Rectal smooth muscle tissue (tissue), 1 donor: ENCODE measurements around the gene CASS4.
A peak's percentile ranks its signal among the peaks of the same experiment; 100 is the strongest.

Experiments
- H3K27ac ChIP-seq: one replicate; pipeline ENCODE4 v1.7.0; 2013; ENCODE audit warnings: low read depth, low read length, inconsistent platforms
- H3K27me3 ChIP-seq: one replicate; pipeline ENCODE4 v1.7.0; 2013; ENCODE audit warnings: low read length; ENCODE audit not compliant: control insufficient read depth, insufficient read depth
- H3K36me3 ChIP-seq: one replicate; pipeline ENCODE4 v1.7.0; 2013; ENCODE audit warnings: low read length; ENCODE audit not compliant: control insufficient read depth, insufficient read depth
- H3K4me1 ChIP-seq: one replicate; pipeline ENCODE4 v1.7.0; 2013; ENCODE audit warnings: low read length; ENCODE audit not compliant: control insufficient read depth, insufficient read depth
- H3K4me3 ChIP-seq: one replicate; pipeline ENCODE4 v1.7.0; 2013; ENCODE audit warnings: low read length
- H3K9ac ChIP-seq: one replicate; pipeline ENCODE4 v1.7.0; 2013; ENCODE audit warnings: low read length

Gene CASS4

GRCh38 chr20:56442389-56443365 lies 30.6 kb downstream of the CASS4 start:
- H3K4me3 ChIP-seq, result no peak overlapping the region
- no peak overlapping the region for H3K9ac ChIP-seq
- no peaks in the 10 kb centered on the region for H3K36me3 ChIP-seq
- no peaks in the 10 kb centered on the region for H3K4me1 ChIP-seq
- no peak overlapping the region for H3K27ac ChIP-seq
- no peaks in the 10 kb centered on the region for H3K27me3 ChIP-seq

- H3K27ac ChIP-seq, result peak overlapping the region; percentile 45
- H3K9ac ChIP-seq, result no peak overlapping the region
Measured at GRCh38 chr20:56443654-56444540, 31.8 kb downstream of the CASS4 start.

GRCh38 chr20:56445130-56445529 lies 33.1 kb downstream of the CASS4 start:
- H3K4me1 ChIP-seq, result no peaks in the 10 kb centered on the region
- H3K27me3 ChIP-seq, result no peaks in the 10 kb centered on the region
- H3K9ac ChIP-seq, result no peak overlapping the region
- no peak overlapping the region for H3K27ac ChIP-seq
- no peak overlapping the region for H3K4me3 ChIP-seq
- H3K36me3 ChIP-seq, result no peaks in the 10 kb centered on the region

More at GRCh38 chr20:56443654-56444540, 31.8 kb downstream of the CASS4 start:
- no peaks in the 10 kb centered on the region for H3K4me1 ChIP-seq
- no peak overlapping the region for H3K4me3 ChIP-seq
- no peaks in the 10 kb centered on the region for H3K27me3 ChIP-seq
- H3K36me3 ChIP-seq, result no peaks in the 10 kb centered on the region

DNA sequence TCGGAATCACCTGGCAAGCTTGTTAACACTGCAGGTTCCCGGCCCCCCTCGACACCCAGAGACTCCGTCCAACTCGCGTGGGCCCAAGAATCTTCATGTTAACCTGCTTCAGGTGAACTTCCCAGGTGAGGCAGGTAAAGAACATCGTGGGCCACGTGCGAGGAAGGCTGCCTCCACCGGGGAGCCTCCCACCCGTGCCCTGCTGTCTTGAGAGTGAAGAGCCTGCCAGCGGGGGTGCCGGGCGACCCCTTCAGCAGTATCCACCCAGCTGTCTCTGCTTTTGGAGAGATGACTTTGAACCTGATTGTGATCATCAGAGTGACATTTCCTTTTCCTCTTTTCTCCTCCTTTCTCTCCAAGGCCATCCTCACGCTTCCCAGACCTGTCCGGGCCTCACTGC lies 33.5 kb downstream of the CASS4 start:
- Histone ChIP-seq H3K4me1 (no peaks in the 10 kb centered on the region), H3K4me3 (no peak overlapping the region), H3K9ac (no peak overlapping the region)

GRCh38 chr20:56447227-56447626 lies 35.2 kb downstream of the CASS4 start:
- Histone ChIP-seq H3K27me3 (no peaks in the 10 kb centered on the region), H3K4me3 (no peak overlapping the region), H3K4me1 (no peaks in the 10 kb centered on the region), H3K36me3 (no peaks in the 10 kb centered on the region), H3K9ac (no peak overlapping the region), H3K27ac (no peak overlapping the region)

More for the DNA sequence above, 33.5 kb downstream of the CASS4 start:
- no peak overlapping the region for H3K27ac ChIP-seq
- H3K27me3 ChIP-seq, result no peaks in the 10 kb centered on the region
- no peaks in the 10 kb centered on the region for H3K36me3 ChIP-seq

- no peak overlapping the region for H3K4me3 ChIP-seq
- no peak overlapping the region for H3K27ac ChIP-seq
Measured at GRCh38 chr20:56449459-56449858, 37.4 kb downstream of the CASS4 start.

GRCh38 chr20:56451056-56451765 lies 39.2 kb downstream of the CASS4 start:
- H3K27ac ChIP-seq, result no peak overlapping the region
- H3K9ac ChIP-seq, result no peak overlapping the region
- H3K27me3 ChIP-seq, result no peaks in the 10 kb centered on the region
- H3K4me1 ChIP-seq, result no peaks in the 10 kb centered on the region
- H3K4me3 ChIP-seq, result no peak overlapping the region
- no peaks in the 10 kb centered on the region for H3K36me3 ChIP-seq

More at GRCh38 chr20:56449459-56449858, 37.4 kb downstream of the CASS4 start:
- Histone ChIP-seq H3K27me3 (no peaks in the 10 kb centered on the region), H3K36me3 (no peaks in the 10 kb centered on the region), H3K4me1 (no peaks in the 10 kb centered on the region), H3K9ac (no peak overlapping the region)

GRCh38 chr20:56453352-56453751 lies 41.3 kb downstream of the CASS4 start:
- Histone ChIP-seq H3K4me3 (no peak overlapping the region), H3K27ac (no peak overlapping the region), H3K9ac (no peak overlapping the region), H3K4me1 (no peaks in the 10 kb centered on the region), H3K36me3 (no peaks in the 10 kb centered on the region), H3K27me3 (no peaks in the 10 kb centered on the region)

GRCh38 chr20:56454754-56455153 lies 42.7 kb downstream of the CASS4 start:
- Histone ChIP-seq H3K27me3 (no peaks in the 10 kb centered on the region), H3K9ac (no peak overlapping the region), H3K4me1 (no peaks in the 10 kb centered on the region), H3K36me3 (no peaks in the 10 kb centered on the region), H3K4me3 (no peak overlapping the region), H3K27ac (no peak overlapping the region)

GRCh38 chr20:56458206-56458821 lies 46.3 kb downstream of the CASS4 start:
- no peaks in the 10 kb centered on the region for H3K27me3 ChIP-seq
- H3K27ac ChIP-seq, result no peak overlapping the region
- H3K9ac ChIP-seq, result no peak overlapping the region
- no peak overlapping the region for H3K4me3 ChIP-seq
- H3K4me1 ChIP-seq, result no peaks in the 10 kb centered on the region
- H3K36me3 ChIP-seq, result no peaks in the 10 kb centered on the region

DNA sequence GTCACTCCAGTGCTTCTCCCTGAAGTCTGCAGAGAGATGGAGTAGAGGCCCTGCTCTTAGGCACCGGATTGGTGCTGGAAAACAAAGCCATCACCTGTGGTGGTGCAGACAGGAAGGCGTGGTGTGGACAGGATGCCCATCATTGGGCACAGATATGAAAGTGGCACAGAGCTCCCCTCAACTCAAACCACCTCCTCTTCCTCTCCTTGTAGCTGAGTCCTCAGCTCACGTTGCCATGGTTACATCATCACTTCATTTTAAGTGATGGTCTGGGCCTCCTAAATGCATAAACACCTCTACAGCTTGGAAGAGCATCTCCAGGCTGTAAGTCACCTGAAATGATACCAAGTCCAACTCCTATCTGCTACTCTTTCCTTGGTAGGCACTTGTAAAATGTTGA lies 48.4 kb downstream of the CASS4 start:
- Histone ChIP-seq H3K9ac (no peak overlapping the region), H3K27me3 (no peaks in the 10 kb centered on the region), H3K36me3 (no peaks in the 10 kb centered on the region), H3K4me3 (no peak overlapping the region), H3K27ac (no peak overlapping the region), H3K4me1 (no peaks in the 10 kb centered on the region)
